Heart left ventricle (tissue), 13 donors: ENCODE data around the gene TACC2.

Experiments
- POLR2A ChIP-seq, 2 donors: fragments of 450-650 bp; IDR thresholded peaks; one replicate each; pipeline ENCODE4 v1.6.1; 2017; ENCODE audit warnings: antibody characterized with exemption in 2 of 2, mild to moderate bottlenecking in 2 of 2, moderate library complexity in 2 of 2
- TF ChIP-seq, protein P1 (sequence below), 12 donors: fragments of 200-600 bp; sonication (generic) in 4 of 12; IDR thresholded peaks; one replicate each; pipeline versions ENCODE4 v1.5.0 to v1.8.0; 2018 to 2022; ENCODE audit warnings: antibody characterized with exemption in 12 of 12, mild to moderate bottlenecking in 5 of 12
- donor health status: ischemic (EF 13 %, LVEDD 7.1; RV severe dilation, severe dysfunction).
- donor health status: DM: no; HTN: yes; CAD: no.
- donor health status: DM: no; HTN: no; CAD: no.
- donor health status: ischemic (EF 25% LVEDD 6.9; RV normal size, moderate dysfunction).
- donor health status: ischemic (EF 25% LVEDD 5.7; RV mildly dilated, moderate dysfunction).
- donor health status: ischemic (EF 35%, LVEDD 5.7; RV mildly dilated, moderate dysfunction).
- donor health status: nonischemic (EF 11% LVEDD 7.7; RV severe dilation, severe dysfunction).
- donor health status: DM: yes; HTN: yes; CAD: no.
- donor health status: PGD.
- donor health status: ischemic (EF 29% LVEDD 5.4; RV normal size, mild dysfunction).
- donor health status: nonischemic (EF 23%, LVEDD 6.1; RV moderate dilation, normal function).

DNA sequence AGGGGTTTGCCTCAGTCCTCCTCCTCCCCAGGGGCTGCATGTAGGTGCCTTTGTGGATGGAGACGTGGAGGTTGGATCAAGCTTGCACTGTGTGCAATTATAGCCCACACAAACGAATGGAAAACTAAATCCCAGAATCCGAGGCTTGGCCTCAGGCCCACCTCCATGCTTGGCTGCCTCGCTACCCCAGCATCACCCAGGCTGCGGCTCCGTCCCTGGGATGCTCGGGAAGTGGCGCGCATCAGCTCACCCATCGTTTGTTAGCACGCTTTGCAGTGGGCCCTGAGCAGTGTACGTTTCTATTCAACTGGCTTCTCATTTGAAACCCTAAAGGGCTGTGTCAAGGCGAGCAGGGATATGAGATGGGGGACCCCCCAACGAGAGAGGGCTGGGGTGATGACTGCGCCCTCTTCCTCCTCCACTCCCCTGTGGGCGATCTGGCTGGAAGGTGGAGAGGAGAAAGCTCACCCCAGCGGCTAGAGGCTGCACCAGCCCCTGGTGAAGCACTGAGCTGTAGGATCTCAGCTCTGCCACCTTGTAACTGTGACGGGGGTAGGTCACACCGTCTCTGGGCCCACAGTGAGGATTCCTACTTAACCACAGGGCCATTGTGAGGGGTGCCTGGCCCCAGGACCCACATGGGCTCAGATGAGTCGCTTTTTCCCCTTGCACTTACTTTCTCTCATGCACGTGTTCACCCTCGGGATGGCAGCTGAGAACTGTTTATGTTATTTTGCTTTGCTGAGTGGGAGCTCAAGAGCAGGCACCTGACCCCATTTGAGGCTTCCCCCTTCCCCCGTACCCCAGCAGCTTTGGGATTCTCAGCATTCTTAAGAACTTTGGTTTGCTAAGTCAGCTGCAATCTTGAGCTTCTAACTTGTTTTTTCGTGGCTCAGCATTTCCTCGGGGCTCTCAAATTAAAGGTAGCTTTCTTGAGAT, 269.4 kb downstream of the TACC2 start:
- TF ChIP-seq, protein P1, sequence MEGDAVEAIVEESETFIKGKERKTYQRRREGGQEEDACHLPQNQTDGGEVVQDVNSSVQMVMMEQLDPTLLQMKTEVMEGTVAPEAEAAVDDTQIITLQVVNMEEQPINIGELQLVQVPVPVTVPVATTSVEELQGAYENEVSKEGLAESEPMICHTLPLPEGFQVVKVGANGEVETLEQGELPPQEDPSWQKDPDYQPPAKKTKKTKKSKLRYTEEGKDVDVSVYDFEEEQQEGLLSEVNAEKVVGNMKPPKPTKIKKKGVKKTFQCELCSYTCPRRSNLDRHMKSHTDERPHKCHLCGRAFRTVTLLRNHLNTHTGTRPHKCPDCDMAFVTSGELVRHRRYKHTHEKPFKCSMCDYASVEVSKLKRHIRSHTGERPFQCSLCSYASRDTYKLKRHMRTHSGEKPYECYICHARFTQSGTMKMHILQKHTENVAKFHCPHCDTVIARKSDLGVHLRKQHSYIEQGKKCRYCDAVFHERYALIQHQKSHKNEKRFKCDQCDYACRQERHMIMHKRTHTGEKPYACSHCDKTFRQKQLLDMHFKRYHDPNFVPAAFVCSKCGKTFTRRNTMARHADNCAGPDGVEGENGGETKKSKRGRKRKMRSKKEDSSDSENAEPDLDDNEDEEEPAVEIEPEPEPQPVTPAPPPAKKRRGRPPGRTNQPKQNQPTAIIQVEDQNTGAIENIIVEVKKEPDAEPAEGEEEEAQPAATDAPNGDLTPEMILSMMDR (IDR thresholded peaks at IDR 0.05), result no peak
- no peak for TF ChIP-seq POLR2A (IDR thresholded peaks at IDR 0.05)
